ENCODE results near the gene PTGR2.
"Not testable (repeated sequence)": the region's sequence is repeated elsewhere in the genome, so short reads cannot be mapped to it uniquely, and the experiment has no call there.

The PTGR2 gene

GRCh38 chr14:73887694-73888459 is 36.2 kb downstream of the PTGR2 start:
- no peak for DNase-seq

- no peak for DNase-seq
Observed at GRCh38 chr14:73888460-73888725, 36.8 kb downstream of the PTGR2 start.

- DNase-seq = no peak
Observed at GRCh38 chr14:73888971-73889370, 37.3 kb downstream of the PTGR2 start.

GRCh38 chr14:73889376-73889775 is 37.7 kb downstream of the PTGR2 start:
- DNase-seq = no peak

GRCh38 chr14:73894180-73894687 is 42.6 kb downstream of the PTGR2 start:
- DNase-seq = not testable (repeated sequence)

GRCh38 chr14:73895939-73896338 is 44.3 kb downstream of the PTGR2 start:
- DNase-seq = no peak

GRCh38 chr14:73896521-73896920 is 44.9 kb downstream of the PTGR2 start:
- DNase-seq = no peak

- no peak for DNase-seq
Observed at GRCh38 chr14:73903028-73903427, 51.4 kb downstream of the PTGR2 start.

GRCh38 chr14:73909681-73910080 is 58.0 kb downstream of the PTGR2 start:
- DNase-seq = no peak

- DNase-seq = no peak
Observed at GRCh38 chr14:73913256-73913655, 61.6 kb downstream of the PTGR2 start.

GRCh38 chr14:73916324-73916723 is 64.7 kb downstream of the PTGR2 start:
- no peak for DNase-seq

- DNase-seq = not testable (repeated sequence)
Observed at GRCh38 chr14:73919457-73919856, 67.8 kb downstream of the PTGR2 start.

GRCh38 chr14:73924337-73924736 is 72.7 kb downstream of the PTGR2 start:
- no peak for DNase-seq
